Loucy (cell line): ENCODE data around the gene MACROD1.

Experiments
- CTCF ChIP-seq: fragments of 200-600 bp; sonication (generic); conservative IDR thresholded peaks from 2 replicates; pipeline ENCODE4 v1.5.1; 2014; ENCODE audit warnings: mild to moderate bottlenecking, antibody characterized with exemption, low read length
- EZH2phosphoT487 ChIP-seq: fragments of 200-600 bp; IDR thresholded peaks from 2 replicates; pipeline ENCODE4 v1.6.1; 2018; ENCODE audit warnings: antibody characterized with exemption, mild to moderate bottlenecking, moderate library complexity, borderline replicate concordance

- TF ChIP-seq CTCF, result no peak
- no peak for TF ChIP-seq EZH2phosphoT487
These were observed 161.3 kb downstream of the MACROD1 start for GRCh38 chr11:64004590-64004984.
